MCF 10A (cell line): ENCODE data around the gene LIN28B. TPM values are rescaled to one million over a fixed set of nuclear protein-coding genes. Genes with fewer than 3 reads are reported as not detected.

Experiments used
- BruUV-seq: library from RNA; stranded (reverse); fragments of 400-500 nt; replicated peaks from 2 replicates; lab custom pipeline; 2021; lab: Mats Ljungman, UMichigan
- CTCF ChIA-PET: fragments of 300-600 bp; sonication (Branson Sonifier 250); formaldehyde crosslinking; extraction: SDS; loops from one replicate; lab custom pipeline; 2021; ENCODE audit warnings: antibody characterized with exemption, inconsistent platforms; lab: Yijun Ruan, JAX
- POLR2A ChIA-PET: fragments of 300-600, 350-650 bp; sonication (Branson Sonifier 250); formaldehyde crosslinking; extraction: SDS; loops from one replicate; lab custom pipeline; 2020; ENCODE audit warnings: antibody characterized with exemption, inconsistent platforms; lab: Yijun Ruan, JAX
- DNase-seq: peaks from one replicate; pipeline ENCODE4 v3.0.0-alpha.2; 2018; ENCODE audit not compliant: unreplicated experiment
- H3K27ac Mint-ChIP-seq: one replicate; pipeline ENCODE4 v1.8.0; 2022; ENCODE audit warnings: mild to moderate bottlenecking, low read depth, mixed read lengths; ENCODE audit not compliant: unreplicated experiment
- H3K27me3 Mint-ChIP-seq: one replicate; pipeline ENCODE4 v1.8.0; 2022; ENCODE audit warnings: mixed read lengths; ENCODE audit not compliant: insufficient read depth, unreplicated experiment
- H3K36me3 Mint-ChIP-seq: one replicate; pipeline ENCODE4 v1.8.0; 2022; ENCODE audit warnings: mild to moderate bottlenecking, moderate library complexity, mixed read lengths; ENCODE audit not compliant: insufficient read depth, unreplicated experiment
- H3K4me1 Mint-ChIP-seq: one replicate; pipeline ENCODE4 v1.8.0; 2022; ENCODE audit warnings: mixed read lengths; ENCODE audit not compliant: insufficient read depth, unreplicated experiment
- H3K4me3 Mint-ChIP-seq: one replicate; pipeline ENCODE4 v1.8.0; 2022; ENCODE audit warnings: mild to moderate bottlenecking, moderate library complexity, mixed read lengths; ENCODE audit not compliant: unreplicated experiment
- H3K9me3 Mint-ChIP-seq: one replicate; pipeline ENCODE4 v1.8.0; 2022; ENCODE audit warnings: mixed read lengths; ENCODE audit not compliant: unreplicated experiment
- CTCF ChIP-seq: fragments of 200-600 bp; IDR thresholded peaks from one replicate; pipeline ENCODE4 v1.8.0; 2022; ENCODE audit warnings: antibody characterized with exemption, mild to moderate bottlenecking; ENCODE audit not compliant: unreplicated experiment
- intact Hi-C: fragments of 100-400 bp; cut with micrococcal nuclease; formaldehyde crosslinking; loops from 2 replicates; pipeline ENCODE4 v1.14.1; 2022
- total RNA-seq: library from RNA; stranded (reverse); gene quantifications from 2 replicates; pipeline ENCODE4 v1.2.3, GENCODE V29; 2022

LIN28B gene
- total RNA-seq, 1 experiment from 2014 or later, result not detected

- DNase-seq, result no peak
- Mint-ChIP-seq H3K4me1 (peaks cover 23% of the 10 kb centered on the region), H3K36me3 (no peaks in the 10 kb centered on the region), H3K9me3 (no peaks in the 10 kb centered on the region), H3K4me3 (no peak overlapping the region), H3K27me3 (no peaks in the 10 kb centered on the region), H3K27ac (no peak overlapping the region)
- intact Hi-C loops, result no loop called here
- no peak for TF ChIP-seq CTCF
- ChIA-PET POLR2A (no interaction called here), CTCF (interaction anchor here (0.5 to 1.2 kb wide), 5 partner anchors 195 to 329 kb away, joined by 3 to 6 read pairs (median 3); no protein-coding TSS in a partner anchor)
- BruUV-seq, result no TSS peak
These were observed 137.3 kb downstream of the LIN28B start for GRCh38 chr6:105094133-105094640.

- H3K36me3 Mint-ChIP-seq, result no peaks in the 10 kb centered on the region
- peaks cover 23% of the 10 kb centered on the region for H3K4me1 Mint-ChIP-seq
- ChIA-PET CTCF (interaction anchor here (0.6 to 2.6 kb wide), 5 partner anchors 7 to 264 kb away, joined by 3 to 15 read pairs (median 3); no protein-coding TSS in a partner anchor), POLR2A (no interaction called here)
- no peaks in the 10 kb centered on the region for H3K9me3 Mint-ChIP-seq
- no peak for DNase-seq
- H3K27ac Mint-ChIP-seq, result no peak overlapping the region
- no TSS peak for BruUV-seq
- no peak for TF ChIP-seq CTCF
- intact Hi-C loops, result no loop called here
- H3K4me3 Mint-ChIP-seq, result no peak overlapping the region
- no peaks in the 10 kb centered on the region for H3K27me3 Mint-ChIP-seq
These were observed 138.2 kb downstream of the LIN28B start for GRCh38 chr6:105095139-105095538.

GRCh38 chr6:105097288-105097687 lies 140.4 kb downstream of the LIN28B start:
- no TSS peak for BruUV-seq
- H3K9me3 Mint-ChIP-seq, result no peaks in the 10 kb centered on the region
- POLR2A ChIA-PET, result interaction anchor here (0.7 to 2.1 kb wide), 8 partner anchors 8 to 305 kb away, joined by 3 to 5 read pairs (median 3); partner anchors contain the start of gene PREP
- no peaks in the 10 kb centered on the region for H3K36me3 Mint-ChIP-seq
- intact Hi-C loops, result no loop called here
- CTCF ChIA-PET, result interaction anchor here (0.6 to 2.6 kb wide), 4 partner anchors 9 to 160 kb away, joined by 3 to 15 read pairs (median 3); no protein-coding TSS in a partner anchor
- peak; percentile 72 for DNase-seq
- no peaks in the 10 kb centered on the region for H3K27me3 Mint-ChIP-seq
- no peak overlapping the region for H3K4me3 Mint-ChIP-seq
- H3K27ac Mint-ChIP-seq, result peak overlapping the region; percentile 91
- peaks cover 16% of the 10 kb centered on the region for H3K4me1 Mint-ChIP-seq
- TF ChIP-seq CTCF, result no peak

GRCh38 chr6:105099371-105099770 lies 142.5 kb downstream of the LIN28B start:
- no TSS peak for BruUV-seq
- H3K9me3 Mint-ChIP-seq, result no peaks in the 10 kb centered on the region
- H3K4me3 Mint-ChIP-seq, result no peak overlapping the region
- ChIA-PET CTCF (interaction anchor here (0.5 to 1.9 kb wide), 5 partner anchors 10 to 264 kb away, joined by 3 to 6 read pairs (median 3); no protein-coding TSS in a partner anchor), POLR2A (interaction anchor here (0.8 to 1.3 kb wide), 2 partner anchors 13 to 63 kb away, joined by 3 to 4 read pairs; no protein-coding TSS in a partner anchor)
- no peak for DNase-seq
- intact Hi-C loops, result no loop called here
- peaks cover 16% of the 10 kb centered on the region for H3K4me1 Mint-ChIP-seq
- no peaks in the 10 kb centered on the region for H3K36me3 Mint-ChIP-seq
- no peak overlapping the region for H3K27ac Mint-ChIP-seq
- no peak for TF ChIP-seq CTCF
- no peaks in the 10 kb centered on the region for H3K27me3 Mint-ChIP-seq
